Osteoblast (primary cell): ENCODE data around the gene PNPLA3. TPM values are rescaled to one million over a fixed set of nuclear protein-coding genes. Genes with fewer than 3 reads are reported as not detected.

Experiments
- DNase-seq: peaks from one replicate; pipeline ENCODE4 v3.0.0; 2011; ENCODE audit warnings: low spot score, mixed read lengths; ENCODE audit not compliant: insufficient read length; ENCODE audit errors: missing footprints
- H2AFZ ChIP-seq: 2 replicates; pipeline ENCODE4 v1.6.0; 2011; ENCODE audit warnings: mild to moderate bottlenecking, low read length
- H3K27ac ChIP-seq: 2 replicates; pipeline ENCODE4 v1.5.1; 2011; ENCODE audit warnings: mild to moderate bottlenecking, low read depth, low read length, moderate library complexity
- H3K27me3 ChIP-seq: 2 replicates; pipeline ENCODE4 v1.6.0; 2012; ENCODE audit warnings: mild to moderate bottlenecking, control low read depth, inconsistent platforms, low read length, moderate library complexity; ENCODE audit not compliant: insufficient read depth
- H3K36me3 ChIP-seq: 2 replicates; pipeline ENCODE4 v1.5.1; 2011; ENCODE audit warnings: mild to moderate bottlenecking, low read length, control low read depth, moderate library complexity; ENCODE audit not compliant: insufficient read depth
- H3K4me1 ChIP-seq: 2 replicates; pipeline ENCODE4 v1.5.1; 2011; ENCODE audit warnings: mild to moderate bottlenecking, low read length, control low read depth, moderate library complexity; ENCODE audit not compliant: insufficient read depth
- H3K4me2 ChIP-seq: 2 replicates; pipeline ENCODE4 v1.6.0; 2011; ENCODE audit warnings: mild to moderate bottlenecking, low read length; ENCODE audit not compliant: insufficient read depth
- H3K4me3 ChIP-seq: fragments of 200-600 bp; sonication (generic); 3 replicates; pipeline ENCODE4 v1.5.1; 2012; ENCODE audit warnings: mild to moderate bottlenecking, low read length, inconsistent platforms; ENCODE audit not compliant: insufficient read depth
- H3K79me2 ChIP-seq: 2 replicates; pipeline ENCODE4 v1.6.0; 2012; ENCODE audit warnings: mild to moderate bottlenecking, low read length, control low read depth, inconsistent platforms; ENCODE audit not compliant: insufficient read depth
- H3K9me3 ChIP-seq: 2 replicates; pipeline ENCODE4 v1.5.1; 2011; ENCODE audit warnings: low read depth, low read length, control low read depth
- H4K20me1 ChIP-seq: 2 replicates; pipeline ENCODE4 v1.6.0; 2012; ENCODE audit warnings: mild to moderate bottlenecking, low read length, control low read depth; ENCODE audit not compliant: insufficient read depth
- total RNA-seq: library from RNA; depleted of rRNA; stranded (reverse); fragments of >200 nt; gene quantifications from 2 replicates; pipeline ENCODE4 v1.2.3, GENCODE V29; 2012
- TF ChIP-seq, protein P1 (sequence below): IDR thresholded peaks from 2 replicates; pipeline ENCODE4 v1.5.1; 2011; ENCODE audit warnings: mild to moderate bottlenecking, low read depth, low read length, moderate library complexity; ENCODE audit errors: extremely low read depth

PNPLA3 gene
- total RNA-seq, 1 donor: 8.3 TPM

DNA sequence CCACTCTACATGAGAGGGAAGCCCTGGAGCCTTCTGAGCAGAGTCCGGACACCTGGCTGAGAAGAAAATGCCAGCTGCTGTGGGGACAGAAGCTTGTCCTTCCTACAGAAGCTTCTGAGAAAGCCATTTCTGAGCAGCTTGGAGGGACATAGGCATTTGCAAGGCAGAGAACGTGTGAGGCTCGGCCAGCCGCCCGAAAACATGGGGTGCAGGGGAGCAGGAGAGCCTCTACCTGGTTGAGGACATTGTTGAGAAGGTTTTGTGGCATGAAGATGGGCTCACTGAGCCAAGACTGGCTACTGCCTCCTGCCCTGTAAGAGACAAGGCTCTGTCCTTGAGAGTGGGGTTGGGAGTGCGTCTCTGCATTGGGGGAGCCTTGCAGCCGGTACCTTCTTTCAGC, 57.0 kb downstream of the PNPLA3 start:
- TF ChIP-seq, protein P1, sequence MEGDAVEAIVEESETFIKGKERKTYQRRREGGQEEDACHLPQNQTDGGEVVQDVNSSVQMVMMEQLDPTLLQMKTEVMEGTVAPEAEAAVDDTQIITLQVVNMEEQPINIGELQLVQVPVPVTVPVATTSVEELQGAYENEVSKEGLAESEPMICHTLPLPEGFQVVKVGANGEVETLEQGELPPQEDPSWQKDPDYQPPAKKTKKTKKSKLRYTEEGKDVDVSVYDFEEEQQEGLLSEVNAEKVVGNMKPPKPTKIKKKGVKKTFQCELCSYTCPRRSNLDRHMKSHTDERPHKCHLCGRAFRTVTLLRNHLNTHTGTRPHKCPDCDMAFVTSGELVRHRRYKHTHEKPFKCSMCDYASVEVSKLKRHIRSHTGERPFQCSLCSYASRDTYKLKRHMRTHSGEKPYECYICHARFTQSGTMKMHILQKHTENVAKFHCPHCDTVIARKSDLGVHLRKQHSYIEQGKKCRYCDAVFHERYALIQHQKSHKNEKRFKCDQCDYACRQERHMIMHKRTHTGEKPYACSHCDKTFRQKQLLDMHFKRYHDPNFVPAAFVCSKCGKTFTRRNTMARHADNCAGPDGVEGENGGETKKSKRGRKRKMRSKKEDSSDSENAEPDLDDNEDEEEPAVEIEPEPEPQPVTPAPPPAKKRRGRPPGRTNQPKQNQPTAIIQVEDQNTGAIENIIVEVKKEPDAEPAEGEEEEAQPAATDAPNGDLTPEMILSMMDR: no peak
- Histone ChIP-seq H3K4me1 (no peaks in the 10 kb centered on the region), H4K20me1 (no peaks in the 10 kb centered on the region), H3K36me3 (peaks cover 78% of the 10 kb centered on the region), H3K4me2 (no peak overlapping the region), H3K79me2 (no peaks in the 10 kb centered on the region), H3K4me3 (no peak overlapping the region), H2AFZ (no peak overlapping the region), H3K27me3 (no peaks in the 10 kb centered on the region), H3K27ac (no peak overlapping the region), H3K9me3 (no peaks in the 10 kb centered on the region)
- no peak for DNase-seq

DNA sequence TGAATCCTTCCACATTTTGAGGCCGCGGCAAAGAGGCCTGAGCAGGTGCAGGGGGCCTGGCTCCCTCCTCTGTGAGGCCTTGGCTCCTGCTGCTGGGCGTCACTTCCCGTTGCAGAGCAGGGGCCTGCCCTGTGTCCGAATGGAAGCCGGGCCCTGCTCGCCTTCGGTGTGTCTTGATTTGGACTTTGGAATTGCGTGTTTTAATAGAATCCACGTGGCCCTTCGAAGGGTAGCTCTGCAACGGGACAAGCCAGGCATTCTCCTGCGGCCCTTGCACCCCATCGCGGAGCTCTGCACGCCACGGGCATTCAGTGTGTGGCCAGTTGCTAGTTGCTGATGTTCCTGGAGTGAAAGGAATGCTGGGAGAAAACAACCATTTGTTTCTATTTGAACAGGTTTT, 57.4 kb downstream of the PNPLA3 start:
- Histone ChIP-seq H3K36me3 (peaks cover 78% of the 10 kb centered on the region), H3K27ac (no peak overlapping the region), H3K27me3 (no peaks in the 10 kb centered on the region), H3K4me1 (no peaks in the 10 kb centered on the region), H3K9me3 (no peaks in the 10 kb centered on the region), H4K20me1 (no peaks in the 10 kb centered on the region), H3K79me2 (no peaks in the 10 kb centered on the region), H3K4me3 (no peak overlapping the region), H2AFZ (no peak overlapping the region), H3K4me2 (no peak overlapping the region)
- TF ChIP-seq, protein P1: no peak
- DNase-seq: no peak

DNA sequence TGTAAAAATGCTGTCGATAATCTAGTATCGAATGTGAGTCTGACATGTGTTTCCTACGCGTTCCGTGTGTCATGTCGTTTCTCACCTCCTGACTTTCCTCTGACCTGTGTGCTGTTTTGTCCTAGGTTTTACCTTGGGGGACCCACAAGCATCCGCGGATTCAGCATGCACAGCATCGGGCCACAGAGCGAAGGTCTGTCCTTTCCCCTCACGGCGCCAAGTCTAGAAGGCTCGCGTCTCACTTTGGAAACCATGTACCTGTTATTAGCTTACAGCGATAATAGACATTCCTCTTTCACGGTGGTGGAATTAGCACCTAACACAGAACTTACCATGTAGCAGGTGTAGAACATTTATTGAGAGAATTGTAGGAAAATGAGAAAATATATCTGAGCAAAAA, 60.2 kb downstream of the PNPLA3 start:
- Histone ChIP-seq H3K79me2 (no peaks in the 10 kb centered on the region), H3K27ac (no peak overlapping the region), H3K4me2 (no peak overlapping the region), H2AFZ (no peak overlapping the region), H3K27me3 (no peaks in the 10 kb centered on the region), H3K4me1 (no peaks in the 10 kb centered on the region), H3K4me3 (no peak overlapping the region), H3K36me3 (peaks cover 77% of the 10 kb centered on the region), H4K20me1 (no peaks in the 10 kb centered on the region), H3K9me3 (no peaks in the 10 kb centered on the region)
- DNase-seq: no peak
- TF ChIP-seq, protein P1: no peak

DNA sequence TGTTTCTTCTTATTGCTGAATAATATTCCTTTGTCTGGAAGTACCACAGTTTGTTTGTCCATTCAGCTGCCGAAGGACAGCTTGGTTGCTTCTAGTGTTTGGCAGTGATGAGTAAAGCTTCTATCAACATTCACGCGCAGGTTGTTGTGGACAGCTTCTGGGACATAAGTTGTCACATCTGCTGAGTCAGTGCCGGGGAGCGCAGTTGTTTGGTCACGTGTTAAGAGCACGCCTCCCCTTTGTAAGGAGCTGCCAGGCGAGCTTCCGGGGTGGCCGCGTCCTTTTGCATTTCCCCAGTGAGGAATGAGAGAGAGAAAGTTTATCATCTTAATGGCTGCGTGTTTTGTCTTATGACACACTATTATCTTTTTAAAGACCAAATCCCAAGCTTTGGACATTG, 61.9 kb downstream of the PNPLA3 start:
- H2AFZ ChIP-seq: no peak overlapping the region
- no peaks in the 10 kb centered on the region for H3K79me2 ChIP-seq
- H4K20me1 ChIP-seq: no peaks in the 10 kb centered on the region
- TF ChIP-seq, protein P1: no peak
- no peaks in the 10 kb centered on the region for H3K27me3 ChIP-seq
- H3K36me3 ChIP-seq: peaks cover 75% of the 10 kb centered on the region
- H3K4me2 ChIP-seq: no peak overlapping the region
- no peak overlapping the region for H3K4me3 ChIP-seq
- H3K9me3 ChIP-seq: no peaks in the 10 kb centered on the region
- no peaks in the 10 kb centered on the region for H3K4me1 ChIP-seq
- no peak overlapping the region for H3K27ac ChIP-seq
- DNase-seq: no peak
